GM21786 (cell line): ENCODE results near the gene METTL16.
"Not testable (repeated sequence)": the region's sequence is repeated elsewhere in the genome, so short reads cannot be mapped to it uniquely, and the experiment has no call there.

ENCODE experiments used
- ATAC-seq: cut with Tn5 transposase; IDR thresholded peaks from one replicate; pipeline ENCODE4 v1.9.1; 2021; ENCODE audit not compliant: unreplicated experiment

Gene METTL16, protein sequence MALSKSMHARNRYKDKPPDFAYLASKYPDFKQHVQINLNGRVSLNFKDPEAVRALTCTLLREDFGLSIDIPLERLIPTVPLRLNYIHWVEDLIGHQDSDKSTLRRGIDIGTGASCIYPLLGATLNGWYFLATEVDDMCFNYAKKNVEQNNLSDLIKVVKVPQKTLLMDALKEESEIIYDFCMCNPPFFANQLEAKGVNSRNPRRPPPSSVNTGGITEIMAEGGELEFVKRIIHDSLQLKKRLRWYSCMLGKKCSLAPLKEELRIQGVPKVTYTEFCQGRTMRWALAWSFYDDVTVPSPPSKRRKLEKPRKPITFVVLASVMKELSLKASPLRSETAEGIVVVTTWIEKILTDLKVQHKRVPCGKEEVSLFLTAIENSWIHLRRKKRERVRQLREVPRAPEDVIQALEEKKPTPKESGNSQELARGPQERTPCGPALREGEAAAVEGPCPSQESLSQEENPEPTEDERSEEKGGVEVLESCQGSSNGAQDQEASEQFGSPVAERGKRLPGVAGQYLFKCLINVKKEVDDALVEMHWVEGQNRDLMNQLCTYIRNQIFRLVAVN

DNA sequence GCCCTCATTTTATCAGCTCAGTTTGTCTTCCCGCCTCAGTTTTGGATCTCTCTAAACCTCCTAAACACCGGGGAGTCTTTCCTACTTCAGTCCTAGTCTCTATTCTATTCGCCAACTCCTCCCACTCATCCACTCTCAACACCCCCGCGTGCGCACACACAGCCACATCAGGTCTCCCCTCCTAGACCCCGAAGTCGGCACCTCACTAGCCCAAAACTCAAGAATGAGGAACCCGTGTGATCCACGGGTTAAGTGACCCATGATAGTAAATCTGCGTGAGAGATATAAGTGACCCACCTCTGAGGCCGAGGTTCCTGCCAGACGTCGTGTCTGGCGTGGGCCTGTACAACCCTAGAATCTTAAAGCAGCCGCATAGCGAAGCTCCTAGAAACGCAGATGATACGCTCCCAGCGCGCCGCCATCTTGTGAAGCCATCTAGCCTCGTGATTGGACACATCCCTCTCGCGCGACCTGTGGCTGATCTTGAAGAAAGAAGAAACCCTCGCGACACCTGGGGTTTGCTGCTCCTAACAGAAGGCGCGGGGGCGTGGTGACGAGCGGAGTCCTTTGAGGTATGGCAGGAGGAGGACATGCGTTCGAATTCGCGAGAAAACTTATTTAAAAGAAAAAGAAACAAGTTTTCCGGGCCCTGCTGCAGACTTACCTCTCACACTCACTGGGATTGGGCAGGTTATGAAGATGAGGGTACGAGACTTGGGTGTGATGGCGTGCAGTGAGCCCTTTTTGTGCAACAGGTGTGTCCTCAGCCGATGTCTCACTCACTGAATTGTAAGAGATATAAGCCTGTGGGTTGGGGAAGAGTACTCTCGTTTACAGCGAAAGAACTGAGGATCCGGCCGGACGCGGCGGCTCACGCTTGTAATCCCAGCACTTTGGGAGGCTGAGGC lies at the start of gene METTL16:
METTL16 (minus strand) TSS at position 427 of the 908 bp plus-strand sequence. CDS start 9,557 bp downstream, outside the sequence.
- peak; percentile 98 for ATAC-seq

DNA sequence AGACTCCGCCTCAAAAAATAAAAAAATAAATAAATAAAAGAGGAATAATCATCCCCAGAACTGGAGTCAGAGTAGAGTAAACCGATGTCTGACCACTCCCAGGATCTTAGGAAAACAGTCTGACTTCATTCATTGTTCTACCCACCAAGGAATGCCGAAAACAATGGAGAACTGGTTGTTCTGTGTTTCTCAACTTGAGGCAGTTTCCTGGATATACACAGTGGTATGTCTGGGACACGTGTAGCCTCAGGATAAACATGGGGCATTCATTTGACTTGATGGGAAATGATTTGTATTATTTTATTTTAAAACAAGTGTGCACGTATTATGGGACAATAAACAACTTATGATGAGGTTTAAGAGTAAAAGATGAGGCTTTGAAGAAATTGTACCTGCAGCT lies 49.0 kb upstream of the METTL16 start:
- ATAC-seq: no peak

DNA sequence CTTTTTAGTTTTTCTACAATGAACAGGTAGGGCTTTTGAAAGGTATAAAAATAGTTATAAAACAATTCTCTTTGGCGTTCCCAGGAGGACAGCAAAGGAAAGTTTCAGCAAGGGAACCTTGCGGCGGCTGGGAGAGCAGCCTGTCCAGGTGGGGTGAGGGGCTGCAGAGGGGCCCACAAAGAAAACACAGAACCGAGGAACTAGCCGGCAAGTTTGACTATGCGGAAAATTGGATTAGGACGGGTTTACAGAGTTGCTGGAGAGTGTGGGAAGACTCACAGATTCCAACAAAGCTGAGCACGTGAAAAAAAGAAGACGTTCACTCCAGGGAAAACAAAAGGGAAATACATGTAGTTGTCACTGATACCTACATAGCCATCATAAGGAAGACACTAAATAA lies 40.2 kb upstream of the METTL16 start:
- no peak for ATAC-seq

DNA sequence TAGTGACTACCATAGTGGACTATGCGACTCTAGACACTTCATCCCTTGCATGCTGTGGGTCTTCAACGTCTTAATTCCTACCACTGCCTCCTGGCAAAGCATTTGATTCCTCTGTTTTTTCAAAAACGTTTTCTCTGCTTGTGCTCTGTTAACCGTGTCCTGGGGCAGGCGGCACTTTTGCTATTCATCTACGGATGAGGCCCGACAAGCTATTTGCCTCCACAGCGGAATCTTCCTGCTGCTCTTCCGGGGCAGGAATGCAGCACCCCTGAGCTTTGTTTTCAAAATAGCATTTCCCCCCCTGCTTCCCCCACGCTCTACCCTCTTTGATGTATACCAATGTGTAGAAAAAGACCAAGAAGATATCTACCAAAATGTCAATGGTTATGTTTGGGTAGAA lies 39.8 kb upstream of the METTL16 start:
- ATAC-seq: no peak

DNA sequence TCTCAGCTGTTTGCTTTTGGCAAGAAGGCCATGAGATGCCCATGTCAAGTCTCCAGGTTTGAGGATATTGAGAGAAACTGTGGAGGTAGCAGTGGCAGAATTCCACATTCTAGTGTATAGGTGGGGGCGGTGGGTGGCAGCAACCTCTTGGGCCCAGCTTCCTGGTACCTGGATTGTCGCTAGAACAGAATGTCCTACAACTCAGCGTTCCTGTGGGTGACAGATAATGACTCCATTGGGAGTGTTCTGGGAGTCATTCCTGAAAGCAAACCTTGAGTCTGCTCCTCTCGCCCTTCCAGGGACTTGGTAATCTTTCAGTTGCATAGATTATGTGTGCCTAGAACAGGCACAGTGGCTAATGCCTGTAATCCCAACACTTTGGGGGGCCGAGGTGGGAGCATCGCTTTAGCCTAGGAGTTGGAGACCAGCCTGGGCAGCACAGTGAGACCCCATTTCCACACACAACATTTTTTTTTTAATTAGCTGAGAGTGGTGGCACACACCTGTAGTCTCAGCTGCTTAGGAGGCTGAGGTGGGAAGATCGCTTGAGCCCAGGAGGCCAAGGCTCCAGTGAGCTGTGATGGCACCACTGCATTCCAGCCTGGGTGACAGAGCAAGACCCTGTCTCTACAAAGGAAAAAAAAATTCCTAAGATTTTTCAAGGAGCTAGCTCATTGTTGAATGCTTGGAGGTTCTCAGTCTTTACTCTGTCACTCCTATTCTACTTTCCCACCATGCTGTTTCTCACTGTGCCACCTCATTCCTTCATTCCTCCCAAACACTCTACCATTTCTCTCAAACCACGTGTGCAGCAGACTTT lies 37.9 kb upstream of the METTL16 start:
- no peak for ATAC-seq

DNA sequence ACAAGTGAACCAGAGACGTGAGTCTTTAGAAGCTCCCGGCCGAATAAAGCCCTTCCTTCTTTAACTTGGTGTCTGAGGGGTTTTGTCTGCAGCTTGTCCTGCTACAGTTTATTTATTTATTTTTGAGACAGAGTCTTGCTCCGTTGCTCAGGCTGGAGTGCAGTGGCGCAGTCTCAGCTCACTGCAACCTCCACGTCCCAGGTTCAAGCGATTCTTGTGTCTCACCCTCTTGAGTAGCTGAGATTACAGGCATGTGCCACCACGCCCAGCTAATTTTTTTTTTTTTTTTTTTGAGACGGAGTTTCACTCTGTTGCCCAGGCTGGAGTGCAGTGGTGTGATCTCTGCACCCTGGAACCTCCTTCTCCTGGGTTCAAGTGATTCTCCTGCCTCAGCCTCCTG lies 36.3 kb upstream of the METTL16 start:
- not testable (repeated sequence) for ATAC-seq

DNA sequence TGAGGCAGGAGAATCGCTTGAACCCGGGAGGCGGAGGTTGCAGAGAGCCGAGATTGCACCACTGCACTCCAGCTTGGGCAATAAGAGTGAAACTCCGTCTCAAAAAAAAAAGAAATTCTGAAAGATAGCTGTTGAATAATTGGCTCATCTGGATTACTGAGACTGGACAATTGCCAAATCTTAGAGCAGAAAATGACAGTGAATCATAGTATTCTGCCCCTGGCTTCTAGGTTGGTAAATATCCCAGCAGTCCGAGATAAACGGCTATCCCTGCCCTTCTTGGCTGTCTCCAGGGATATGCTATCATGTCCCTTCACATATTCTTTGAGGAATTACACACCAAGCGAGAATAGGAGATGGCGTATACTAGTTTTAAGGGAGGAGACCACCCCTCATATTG lies 35.5 kb upstream of the METTL16 start:
- ATAC-seq: no peak

DNA sequence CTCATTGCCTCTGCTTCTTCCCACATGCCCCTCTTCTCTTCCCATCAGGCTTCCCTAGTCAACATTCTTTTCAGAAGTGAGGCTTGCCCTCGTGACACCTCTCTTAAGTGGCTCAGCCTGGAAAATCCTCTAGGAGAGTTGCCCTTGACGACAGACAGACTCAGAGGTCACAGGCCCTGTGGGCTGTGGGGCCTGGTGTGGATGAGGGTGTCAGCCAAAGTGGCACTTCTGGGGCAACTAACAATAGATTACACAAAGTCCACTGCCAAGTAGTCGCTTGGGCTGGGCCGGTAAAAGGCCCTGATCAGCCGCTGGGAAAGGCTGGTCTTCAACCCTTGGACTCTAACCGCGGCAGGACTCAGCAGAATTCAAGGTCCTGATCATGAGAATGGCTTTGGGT lies 33.7 kb upstream of the METTL16 start:
- ATAC-seq: no peak

DNA sequence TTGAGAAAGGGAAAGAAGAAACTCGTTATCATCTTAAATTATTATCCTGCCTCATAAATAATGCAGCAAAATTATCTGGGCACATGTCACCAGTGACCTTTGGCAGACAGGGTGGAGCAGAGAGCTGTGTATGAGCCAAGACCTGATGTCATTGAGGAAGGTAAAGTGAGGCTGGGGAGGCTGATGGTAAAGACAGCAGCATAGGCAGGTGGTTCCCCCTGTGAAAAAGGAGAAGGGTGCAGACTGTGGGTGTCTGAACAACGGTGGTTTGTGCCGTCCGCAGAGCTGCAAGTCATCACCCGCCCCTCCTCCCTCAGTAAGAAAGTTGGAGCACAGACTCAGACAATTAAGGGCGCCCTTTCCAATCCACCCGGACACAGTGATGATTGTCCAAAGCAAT lies 30.8 kb upstream of the METTL16 start:
- ATAC-seq: no peak

DNA sequence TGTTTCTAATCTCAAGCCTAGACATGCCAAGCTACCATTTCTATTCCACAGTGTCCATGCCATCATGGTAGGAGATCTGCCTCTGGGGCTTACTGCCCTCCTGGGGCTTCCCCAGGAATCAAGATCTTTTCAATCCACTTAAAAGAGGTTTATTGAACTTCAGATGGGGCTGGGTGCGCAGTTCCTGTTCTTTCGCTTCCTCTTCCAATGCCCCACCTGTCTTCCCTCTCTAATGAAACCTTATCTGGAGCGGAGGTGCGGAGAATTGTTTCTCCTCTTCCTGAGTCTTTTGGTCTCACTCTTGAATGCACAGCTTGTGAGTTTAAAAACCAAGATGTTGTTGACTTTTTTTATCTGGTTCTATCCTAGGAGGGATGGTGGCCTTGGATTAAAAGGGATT lies 30.4 kb upstream of the METTL16 start:
- ATAC-seq: no peak

DNA sequence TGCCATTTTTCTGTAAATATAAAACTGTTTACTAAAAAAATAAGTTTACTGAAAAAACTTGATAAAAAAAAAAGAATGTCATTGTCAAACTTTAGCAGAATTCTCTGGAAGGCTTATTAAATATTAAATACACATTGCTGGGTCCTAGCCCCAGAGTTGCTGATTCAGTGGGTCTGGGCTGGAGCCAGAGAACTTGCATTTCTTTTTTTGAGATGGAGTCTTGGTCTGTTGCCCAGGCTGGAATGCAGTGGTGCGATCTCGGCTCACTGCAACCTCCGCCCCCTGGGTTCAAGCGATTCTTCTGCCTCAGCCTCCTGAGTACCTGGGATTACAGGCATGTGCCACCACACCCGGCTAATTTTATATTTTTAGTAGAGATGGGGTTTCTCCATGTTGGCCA lies 25.9 kb upstream of the METTL16 start:
- ATAC-seq: not testable (repeated sequence)

DNA sequence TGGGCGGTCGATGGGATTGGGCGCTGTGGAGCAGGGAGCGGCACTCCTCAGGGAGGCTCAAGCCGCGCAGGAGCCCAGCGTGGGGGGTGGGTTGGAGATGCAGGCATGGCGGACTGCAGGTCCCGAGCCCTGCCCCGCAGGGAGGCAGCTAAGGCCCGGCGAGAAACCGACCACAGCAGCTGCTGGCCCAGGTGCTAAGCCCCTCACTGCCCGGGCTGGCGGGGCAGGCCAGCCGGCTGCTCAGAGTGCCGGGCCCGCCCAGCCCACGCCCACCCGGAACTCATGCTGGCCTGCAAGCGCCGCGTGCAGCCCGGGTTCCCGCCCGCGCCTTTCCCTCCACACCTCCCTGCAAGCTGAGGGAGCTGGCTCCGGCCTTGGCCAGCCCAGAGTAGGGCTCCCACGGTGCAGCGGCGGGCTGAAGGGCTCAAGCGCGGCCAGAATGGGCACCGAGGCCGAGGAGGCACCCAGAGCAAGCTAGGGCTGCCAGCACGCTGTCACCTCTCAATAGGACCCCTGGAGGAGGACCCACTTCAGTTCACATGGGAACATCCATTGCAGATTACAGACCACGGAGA lies 20.5 kb upstream of the METTL16 start:
- no peak for ATAC-seq

DNA sequence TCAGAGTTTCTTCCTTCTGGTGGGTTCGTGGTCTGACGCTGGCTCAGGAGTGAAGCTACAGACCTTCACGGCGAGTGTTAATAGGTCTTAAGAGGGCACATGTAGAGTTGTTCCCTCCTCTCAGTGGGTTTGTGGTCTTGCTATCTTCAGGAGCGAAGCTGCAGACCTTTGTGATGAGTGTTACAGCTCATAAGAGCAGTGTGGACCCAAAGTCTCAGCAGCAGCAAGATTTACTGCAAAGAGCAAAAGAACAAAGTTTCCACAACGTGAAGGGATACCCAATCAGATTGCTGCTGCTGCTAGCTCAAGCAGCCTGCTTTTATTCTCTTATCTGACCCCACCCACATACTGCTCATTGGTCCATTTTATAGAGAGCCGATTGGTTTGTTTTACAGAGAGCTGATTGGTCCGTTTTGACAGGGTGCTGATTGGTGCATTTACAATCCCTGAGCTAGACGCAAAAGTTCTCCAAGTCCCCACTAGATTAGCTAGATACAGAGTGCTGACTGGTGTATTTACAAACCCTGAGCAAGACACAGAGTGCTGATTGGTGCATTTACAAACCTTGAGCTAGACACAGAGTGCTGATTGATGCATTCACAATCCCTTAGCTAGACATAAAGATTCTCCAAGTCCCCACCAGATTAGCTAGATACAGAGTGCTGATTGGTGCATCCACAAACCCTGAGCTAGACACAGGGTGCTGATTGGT lies 19.7 kb upstream of the METTL16 start:
- not testable (repeated sequence) for ATAC-seq

DNA sequence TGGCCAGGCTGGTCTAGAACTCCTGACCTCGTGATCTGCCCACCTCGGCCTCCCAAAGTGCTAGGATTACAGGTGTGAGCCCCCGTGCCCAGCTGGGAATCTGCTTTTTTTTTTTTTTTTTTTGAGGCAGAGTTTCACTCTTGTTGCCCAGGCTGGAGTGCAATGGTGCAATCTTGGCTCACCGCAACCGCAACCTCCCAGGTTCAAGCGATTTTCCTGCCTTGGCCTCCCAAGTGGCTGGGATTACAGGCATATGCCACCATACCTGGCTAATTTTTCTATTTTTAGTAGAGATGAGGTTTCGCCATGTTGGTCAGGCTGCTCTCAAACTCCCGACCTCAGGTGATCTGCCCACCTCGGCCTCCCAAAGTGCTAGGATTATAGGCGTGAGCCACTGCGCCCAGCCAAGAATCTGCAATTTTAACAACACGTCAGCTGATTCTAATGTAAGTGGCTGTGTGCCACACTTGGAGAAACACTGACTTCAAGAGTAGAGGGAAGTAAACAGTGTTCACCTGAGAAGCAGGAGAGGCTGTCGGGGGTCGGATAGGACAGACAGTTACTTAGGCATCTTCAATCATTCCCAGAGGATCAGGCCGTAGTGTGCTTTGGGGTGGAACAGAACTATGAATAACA lies 10.2 kb upstream of the METTL16 start:
- ATAC-seq: not testable (repeated sequence)

DNA sequence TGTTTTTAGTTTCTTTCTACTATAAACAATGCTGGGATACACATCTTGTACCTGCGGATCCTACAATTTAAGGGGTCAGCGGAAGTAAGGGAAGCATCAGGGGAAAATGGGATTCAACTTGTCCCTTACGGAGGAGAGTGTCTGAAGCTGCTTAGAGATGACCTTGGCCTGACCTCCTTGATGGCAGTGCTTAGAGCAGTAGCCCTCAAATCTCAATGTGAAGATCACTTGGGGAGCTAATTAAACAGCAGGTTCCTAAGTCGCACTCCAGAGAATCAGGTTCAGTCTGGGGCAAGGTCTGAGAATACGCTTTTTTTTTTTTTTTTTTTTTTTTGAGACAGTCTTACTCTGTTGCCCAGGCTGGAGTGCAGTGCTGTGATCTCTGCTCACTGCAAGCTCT lies 9.6 kb upstream of the METTL16 start:
- no peak for ATAC-seq

DNA sequence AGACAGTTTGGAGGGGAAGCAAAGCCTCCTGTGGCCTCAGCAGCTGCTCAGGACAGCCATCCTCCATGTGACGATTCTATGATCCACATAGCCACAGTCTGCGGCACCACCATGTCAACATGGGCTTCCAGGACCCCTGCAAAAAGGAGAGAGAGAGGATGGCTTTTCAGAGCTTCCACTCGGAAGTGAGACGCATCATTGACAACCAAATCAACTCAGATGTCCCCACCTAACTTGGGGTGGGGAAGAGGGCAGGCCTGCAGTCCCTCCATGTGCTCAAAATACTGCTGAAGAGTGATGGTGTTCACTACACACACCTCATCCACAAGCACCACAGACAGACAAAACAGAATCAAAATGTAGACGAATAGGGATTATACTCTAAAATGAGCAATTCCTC lies 5.9 kb upstream of the METTL16 start:
- no peak for ATAC-seq

DNA sequence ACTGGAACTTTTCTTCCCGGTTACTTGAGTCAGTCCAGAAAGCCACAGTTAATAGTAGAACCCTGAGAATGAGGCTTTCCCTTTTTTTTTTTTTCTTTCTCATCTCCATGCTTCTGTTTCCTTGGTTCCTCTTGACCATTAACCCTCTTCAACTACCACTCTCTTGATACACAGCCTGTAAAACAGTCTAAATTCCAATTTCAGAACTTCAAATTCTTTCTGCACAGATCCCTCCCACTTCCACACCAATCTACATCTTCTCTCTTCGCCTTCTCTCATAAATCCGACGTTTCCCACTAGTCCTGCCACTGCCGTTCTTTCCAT lies 588 bp downstream of the METTL16 start:
- ATAC-seq: no peak

DNA sequence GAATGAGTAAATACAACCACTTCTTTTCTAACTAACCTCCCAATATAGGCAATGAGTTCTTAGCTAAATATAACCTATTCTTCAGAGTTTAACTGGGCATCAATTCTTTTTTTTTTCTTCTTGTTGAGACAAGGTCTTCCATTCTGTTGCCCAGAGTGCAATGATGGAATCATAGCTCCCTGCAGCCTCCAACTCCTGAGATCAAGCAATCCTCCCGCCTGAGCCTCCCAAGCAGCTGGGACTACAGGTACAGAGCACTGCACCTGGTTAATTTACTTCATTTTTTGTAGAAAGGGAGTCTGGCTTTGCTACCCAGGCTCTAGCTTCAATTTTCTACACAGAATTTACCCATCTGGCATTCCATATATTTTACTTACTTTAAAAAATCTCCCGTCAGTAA lies 1.1 kb downstream of the METTL16 start:
- no peak for ATAC-seq

DNA sequence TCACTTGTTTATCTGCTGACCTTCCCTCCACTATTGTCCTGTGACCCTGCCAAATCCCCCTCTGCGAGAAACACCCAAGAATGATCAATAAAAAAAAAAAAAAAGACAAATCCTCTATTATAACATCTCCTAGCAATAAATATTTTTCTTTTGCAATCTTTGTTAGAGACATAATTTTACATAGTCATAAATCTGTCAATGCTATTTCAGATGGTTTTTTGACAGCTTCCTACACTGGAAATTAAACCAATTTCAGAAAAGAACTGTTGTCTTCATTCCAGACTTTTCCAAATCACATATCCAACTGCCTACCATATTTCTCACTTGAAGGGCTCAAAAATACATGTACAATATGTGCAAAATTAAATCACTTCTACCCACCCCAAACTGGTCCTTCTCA lies 3.7 kb downstream of the METTL16 start:
- ATAC-seq: no peak

DNA sequence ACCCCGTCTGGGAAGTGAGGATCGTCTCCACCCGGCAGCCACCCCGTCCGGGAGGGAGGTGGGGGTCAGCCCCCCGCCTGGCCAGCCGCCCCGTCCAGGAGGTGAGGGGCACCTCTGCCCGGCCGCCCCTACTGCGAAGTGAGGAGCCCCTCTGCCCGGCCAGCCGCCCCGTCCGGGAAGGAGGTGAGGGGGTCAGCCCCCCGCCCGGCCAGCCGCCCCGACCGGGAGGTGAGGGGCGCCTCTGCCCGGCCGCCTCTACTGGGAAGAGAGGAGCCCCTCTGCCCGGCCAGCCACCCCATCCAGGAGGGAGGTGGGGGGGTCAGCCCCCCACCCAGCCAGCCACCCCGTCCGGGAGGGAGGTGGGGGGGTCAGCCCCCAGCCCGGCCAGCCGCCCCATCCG lies 4.7 kb downstream of the METTL16 start:
- ATAC-seq: not testable (repeated sequence)
